GM21390 (cell line): Measurements from ENCODE around the gene ABCG1.

Experiments
- ATAC-seq: cut with Tn5 transposase; IDR thresholded peaks from one replicate; pipeline ENCODE4 v1.9.1; 2021; ENCODE audit not compliant: unreplicated experiment

ABCG1 gene

GRCh38 chr21:42266971-42267556 is 48.1 kb downstream of the ABCG1 start:
- ATAC-seq = no peak

GRCh38 chr21:42269386-42269785 is 50.4 kb downstream of the ABCG1 start:
- no peak for ATAC-seq

GRCh38 chr21:42271065-42271464 is 52.1 kb downstream of the ABCG1 start:
- no peak for ATAC-seq

- ATAC-seq = no peak
Measured at GRCh38 chr21:42272109-42272962, 53.4 kb downstream of the ABCG1 start.

GRCh38 chr21:42272984-42273600 is 54.2 kb downstream of the ABCG1 start:
- no peak for ATAC-seq

- no peak for ATAC-seq
Measured at GRCh38 chr21:42276076-42276475, 57.1 kb downstream of the ABCG1 start.

- no peak for ATAC-seq
Measured at GRCh38 chr21:42276526-42277154, 57.7 kb downstream of the ABCG1 start.

- ATAC-seq = no peak
Measured at GRCh38 chr21:42277593-42277992, 58.7 kb downstream of the ABCG1 start.

- ATAC-seq = no peak
Measured at GRCh38 chr21:42278451-42279149, 59.7 kb downstream of the ABCG1 start.

GRCh38 chr21:42279341-42279871 is 60.5 kb downstream of the ABCG1 start:
- no peak for ATAC-seq

- no peak for ATAC-seq
Measured at GRCh38 chr21:42279888-42280287, 60.9 kb downstream of the ABCG1 start.

GRCh38 chr21:42280356-42281180 is 61.6 kb downstream of the ABCG1 start:
- ATAC-seq = no peak

GRCh38 chr21:42281181-42281680 is 62.3 kb downstream of the ABCG1 start:
- no peak for ATAC-seq

GRCh38 chr21:42282021-42282420 is 63.1 kb downstream of the ABCG1 start:
- no peak for ATAC-seq

- no peak for ATAC-seq
Measured at GRCh38 chr21:42282715-42283114, 63.8 kb downstream of the ABCG1 start.

- no peak for ATAC-seq
Measured at GRCh38 chr21:42285569-42286245, 66.8 kb downstream of the ABCG1 start.

GRCh38 chr21:42286416-42286815 is 67.5 kb downstream of the ABCG1 start:
- ATAC-seq = no peak

- ATAC-seq = no peak
Measured at GRCh38 chr21:42287193-42288083, 68.5 kb downstream of the ABCG1 start.
